MM.1S (cell line): ENCODE data around the gene PIP5K1C.

Source experiments
- EZH2 ChIP-seq: fragments of 300-600 bp; sonication (generic); optimal IDR thresholded peaks from 2 replicates; pipeline ENCODE3; 2017; ENCODE audit warnings: low read depth, mild to moderate bottlenecking, antibody characterized with exemption, low read length, mixed read lengths
- EZH2phosphoT487 ChIP-seq: fragments of 300-600 bp; sonication (generic); IDR thresholded peaks from 2 replicates; pipeline ENCODE4 v1.6.1; 2018; ENCODE audit warnings: antibody characterized with exemption, low read length
- TF ChIP-seq, protein P1 (sequence below): fragments of 300-600 bp; sonication (generic); IDR thresholded peaks from 2 replicates; pipeline ENCODE4 v1.5.1; 2016; ENCODE audit warnings: antibody characterized with exemption, low read length, mixed read lengths

DNA sequence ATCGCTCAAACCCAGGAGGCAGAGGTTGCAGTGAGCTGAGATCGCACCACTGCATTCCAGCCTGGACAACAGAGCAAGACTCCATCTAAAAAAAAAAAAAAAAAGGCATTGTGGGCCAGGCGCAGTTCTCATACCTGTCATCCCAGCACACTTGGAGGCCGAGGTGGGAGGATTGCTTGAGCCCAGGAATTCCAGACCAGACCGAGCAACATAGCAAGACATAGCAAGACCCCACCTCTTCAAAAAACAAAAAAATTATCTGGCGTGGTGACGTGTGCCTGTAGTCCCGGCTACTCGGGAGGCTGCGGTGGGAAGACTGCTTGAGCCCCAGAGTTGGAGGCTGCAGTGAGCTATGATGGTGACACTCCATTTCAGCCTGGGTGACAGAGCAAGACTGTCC lies 18.0 kb downstream of the PIP5K1C start:
- TF ChIP-seq, protein P1, sequence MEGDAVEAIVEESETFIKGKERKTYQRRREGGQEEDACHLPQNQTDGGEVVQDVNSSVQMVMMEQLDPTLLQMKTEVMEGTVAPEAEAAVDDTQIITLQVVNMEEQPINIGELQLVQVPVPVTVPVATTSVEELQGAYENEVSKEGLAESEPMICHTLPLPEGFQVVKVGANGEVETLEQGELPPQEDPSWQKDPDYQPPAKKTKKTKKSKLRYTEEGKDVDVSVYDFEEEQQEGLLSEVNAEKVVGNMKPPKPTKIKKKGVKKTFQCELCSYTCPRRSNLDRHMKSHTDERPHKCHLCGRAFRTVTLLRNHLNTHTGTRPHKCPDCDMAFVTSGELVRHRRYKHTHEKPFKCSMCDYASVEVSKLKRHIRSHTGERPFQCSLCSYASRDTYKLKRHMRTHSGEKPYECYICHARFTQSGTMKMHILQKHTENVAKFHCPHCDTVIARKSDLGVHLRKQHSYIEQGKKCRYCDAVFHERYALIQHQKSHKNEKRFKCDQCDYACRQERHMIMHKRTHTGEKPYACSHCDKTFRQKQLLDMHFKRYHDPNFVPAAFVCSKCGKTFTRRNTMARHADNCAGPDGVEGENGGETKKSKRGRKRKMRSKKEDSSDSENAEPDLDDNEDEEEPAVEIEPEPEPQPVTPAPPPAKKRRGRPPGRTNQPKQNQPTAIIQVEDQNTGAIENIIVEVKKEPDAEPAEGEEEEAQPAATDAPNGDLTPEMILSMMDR: no peak
- TF ChIP-seq EZH2 (no peak), EZH2phosphoT487 (no peak)
